HG03025 (cell line): ENCODE data around the gene METTL9.
A peak's percentile ranks its signal among the peaks of the same experiment; 100 is the strongest.
"Not testable (repeated sequence)": the region's sequence is repeated elsewhere in the genome, so short reads cannot be mapped to it uniquely, and the experiment has no call there.

Source experiments
- ATAC-seq: cut with Tn5 transposase; IDR thresholded peaks from one replicate; pipeline ENCODE4 v1.9.1; 2021; ENCODE audit warnings: mild to moderate bottlenecking, moderate library complexity; ENCODE audit not compliant: unreplicated experiment, low FRiP score

METTL9 gene

GRCh38 chr16:21570676-21571017 lies 28.7 kb upstream of the METTL9 start:
- no peak for ATAC-seq

GRCh38 chr16:21573506-21573905 lies 25.9 kb upstream of the METTL9 start:
- ATAC-seq = not testable (repeated sequence)

GRCh38 chr16:21574372-21574771 lies 25.0 kb upstream of the METTL9 start:
- no peak for ATAC-seq

GRCh38 chr16:21576323-21576722 lies 23.1 kb upstream of the METTL9 start:
- ATAC-seq = not testable (repeated sequence)

- not testable (repeated sequence) for ATAC-seq
Observed at GRCh38 chr16:21577487-21577886, 21.9 kb upstream of the METTL9 start.

- not testable (repeated sequence) for ATAC-seq
Observed at GRCh38 chr16:21578311-21578710, 21.1 kb upstream of the METTL9 start.

- ATAC-seq = not testable (repeated sequence)
Observed at GRCh38 chr16:21580131-21580530, 19.2 kb upstream of the METTL9 start.

- ATAC-seq = no peak
Observed at GRCh38 chr16:21580807-21581206, 18.6 kb upstream of the METTL9 start.

- ATAC-seq = no peak
Observed at GRCh38 chr16:21584817-21585216, 14.6 kb upstream of the METTL9 start.

- ATAC-seq = not testable (repeated sequence)
Observed at GRCh38 chr16:21588593-21588992, 10.8 kb upstream of the METTL9 start.

GRCh38 chr16:21589551-21589950 lies 9.8 kb upstream of the METTL9 start:
- ATAC-seq = no peak

GRCh38 chr16:21590287-21590686 lies 9.1 kb upstream of the METTL9 start:
- no peak for ATAC-seq

- ATAC-seq = no peak
Observed at GRCh38 chr16:21590796-21591195, 8.6 kb upstream of the METTL9 start.

GRCh38 chr16:21592191-21592590 lies 7.2 kb upstream of the METTL9 start:
- ATAC-seq = no peak

- ATAC-seq = no peak
Observed at GRCh38 chr16:21593530-21594289, 5.7 kb upstream of the METTL9 start.

GRCh38 chr16:21597561-21598030 lies 1.8 kb upstream of the METTL9 start:
- ATAC-seq = no peak

- no peak for ATAC-seq
Observed at GRCh38 chr16:21598206-21598605, 1.2 kb upstream of the METTL9 start.

- no peak for ATAC-seq
Observed at GRCh38 chr16:21598701-21599121, 666 bp upstream of the METTL9 start.

- ATAC-seq = peak; percentile 21
Observed at GRCh38 chr16:21600031-21600773, 825 bp downstream of the METTL9 start.

GRCh38 chr16:21602785-21603184 lies 3.4 kb downstream of the METTL9 start:
- ATAC-seq = no peak

- no peak for ATAC-seq
Observed at GRCh38 chr16:21603928-21604327, 4.6 kb downstream of the METTL9 start.

GRCh38 chr16:21605848-21606247 lies 6.5 kb downstream of the METTL9 start:
- ATAC-seq = not testable (repeated sequence)
